Measurements from ENCODE around the gene HTR7. TPM values are rescaled to one million over a fixed set of nuclear protein-coding genes. Genes with fewer than 3 reads are reported as not detected.

HTR7 gene
- total RNA-seq, 1 donor from 2014 or later: 1.8 TPM

DNA sequence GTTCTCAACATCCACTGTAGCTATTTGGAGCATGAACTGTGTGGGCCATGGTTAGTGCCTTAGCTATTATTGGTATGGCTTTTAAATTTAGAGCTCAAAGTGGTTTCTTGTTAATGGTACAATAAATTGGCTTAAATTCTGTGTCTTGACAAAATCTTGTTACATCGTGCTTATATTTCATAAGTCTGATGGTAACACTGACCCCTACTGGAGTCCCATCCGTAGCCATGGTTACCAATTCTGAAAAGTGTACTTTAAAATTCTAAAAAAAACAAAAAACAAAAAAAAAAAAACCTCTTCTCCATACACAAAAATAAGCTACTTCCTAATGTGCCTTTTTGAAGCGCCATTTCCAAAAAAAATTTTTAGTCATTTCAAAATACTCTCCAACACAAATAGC, 7.6 kb upstream of the HTR7 start:
- H3K36me3 ChIP-seq: no peaks in the 10 kb centered on the region
- H3K4me3 ChIP-seq: no peak overlapping the region
- H3K27me3 ChIP-seq: no peaks in the 10 kb centered on the region
- H3K9me3 ChIP-seq: peaks cover 0 to 6% of the 10 kb centered on the region in 2 donors
- H3K27ac ChIP-seq: no peak overlapping the region
- no peak for DNase-seq (ENCODE audit: low spot score in 2 of 2)
- intact Hi-C loops (cut with DNase I): no loop called here
- peak in 2 of 3 experiments; percentile 19 to 26 for TF ChIP-seq CTCF (IDR thresholded peaks at IDR 0.05)
- H3K4me1 ChIP-seq: no peaks in the 10 kb centered on the region

DNA sequence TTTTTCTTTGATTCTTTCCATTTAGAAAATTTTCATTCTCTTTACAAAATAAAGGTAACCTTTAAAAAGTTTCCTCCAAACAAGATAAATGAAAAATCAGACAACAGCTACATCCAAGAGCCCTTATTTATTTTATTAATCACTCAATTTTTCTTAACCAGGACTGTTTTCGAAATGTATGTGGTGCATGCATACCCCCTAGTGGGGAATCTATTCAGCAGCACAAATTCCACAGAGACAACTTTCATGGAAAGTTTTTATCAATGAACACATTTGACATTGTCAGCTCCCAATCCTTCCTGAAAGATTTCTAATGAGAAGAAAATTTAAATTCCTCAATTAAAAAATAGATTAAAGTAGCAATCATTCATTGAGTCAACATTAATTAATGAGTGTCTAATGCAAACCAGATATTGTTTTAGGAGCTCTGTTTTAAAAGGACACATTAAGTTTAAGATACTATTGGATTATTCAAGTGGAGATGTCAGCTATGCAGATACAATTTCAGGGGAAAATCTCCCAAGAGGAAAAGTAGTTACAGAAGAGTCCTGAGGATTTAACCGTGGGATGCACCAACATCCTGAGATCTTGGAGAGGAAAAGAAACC, 5.2 kb upstream of the HTR7 start:
- no peak overlapping the region for H3K4me3 ChIP-seq
- no peaks in the 10 kb centered on the region for H3K27me3 ChIP-seq
- H3K27ac ChIP-seq: no peak overlapping the region
- H3K36me3 ChIP-seq: no peaks in the 10 kb centered on the region
- H3K4me1 ChIP-seq: no peaks in the 10 kb centered on the region
- no peak for DNase-seq (ENCODE audit: low spot score in 2 of 2)
- intact Hi-C loops (cut with DNase I): no loop called here
- H3K9me3 ChIP-seq: no peaks in the 10 kb centered on the region
- peak; percentile 42 to 71 (median 69) for TF ChIP-seq CTCF (IDR thresholded peaks at IDR 0.05)

DNA sequence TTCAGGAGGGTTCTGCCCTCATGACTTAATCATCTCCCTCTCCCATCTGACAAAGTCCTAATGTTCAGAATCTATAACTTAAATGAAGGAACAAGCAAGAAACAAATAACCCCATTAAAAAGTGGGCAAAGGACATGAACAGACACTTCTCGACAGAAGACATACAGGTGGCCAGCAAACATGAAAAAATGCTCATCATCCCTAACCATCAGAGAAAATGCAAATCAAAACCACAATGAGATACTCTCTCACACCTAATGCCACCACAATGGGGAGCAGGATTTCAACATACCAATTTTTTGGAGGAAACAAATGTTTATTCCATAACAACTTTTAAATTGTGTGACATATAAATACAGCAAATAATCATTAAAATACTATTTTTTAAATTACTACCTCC, 3.0 kb upstream of the HTR7 start:
- intact Hi-C loops (cut with DNase I): no loop called here
- no peak for TF ChIP-seq CTCF (IDR thresholded peaks at IDR 0.05)

DNA sequence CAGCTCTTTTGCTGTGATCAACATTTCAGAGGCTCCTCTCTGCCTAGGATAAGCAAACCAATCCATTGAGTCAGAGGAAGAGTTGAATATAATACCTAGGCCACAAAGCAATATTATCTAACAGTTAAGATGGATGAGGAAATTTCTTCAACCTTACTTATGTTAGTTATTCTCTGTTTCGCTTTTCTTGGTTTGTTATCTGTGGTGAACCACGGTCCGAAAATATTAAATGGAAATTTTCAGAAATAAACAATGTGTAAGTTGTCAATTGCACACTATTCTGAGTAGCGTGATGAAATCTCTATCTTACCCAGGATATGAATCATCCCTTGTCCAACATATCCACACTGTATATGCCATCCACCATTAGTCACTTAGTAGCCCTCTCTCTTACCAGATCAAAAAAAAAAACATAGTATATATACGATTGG, 1.5 kb upstream of the HTR7 start:
- Histone ChIP-seq H3K27ac (no peak overlapping the region), H3K27me3 (no peaks in the 10 kb centered on the region), H3K36me3 (no peaks in the 10 kb centered on the region), H3K9me3 (no peaks in the 10 kb centered on the region), H3K4me1 (peaks cover 0 to 5% of the 10 kb centered on the region in 2 donors), H3K4me3 (no peak overlapping the region)
- TF ChIP-seq CTCF (IDR thresholded peaks at IDR 0.05): no peak
- no peak for DNase-seq (ENCODE audit: low spot score in 2 of 2)
- intact Hi-C loops (cut with DNase I): loop anchor here (5.0 kb wide), 1 partner anchor 107 kb away; no protein-coding TSS in a partner anchor

More for the DNA sequence above, 3.0 kb upstream of the HTR7 start:
- Histone ChIP-seq H3K4me1 (peaks cover 0 to 5% of the 10 kb centered on the region in 2 donors), H3K4me3 (no peak overlapping the region), H3K9me3 (no peaks in the 10 kb centered on the region), H3K27ac (no peak overlapping the region), H3K36me3 (no peaks in the 10 kb centered on the region), H3K27me3 (no peaks in the 10 kb centered on the region)
- DNase-seq (ENCODE audit: low spot score in 2 of 2): no peak

- DNase-seq (ENCODE audit: low spot score in 2 of 2): no peak
- intact Hi-C loops (cut with DNase I): loop anchor here (5.0 kb wide), 1 partner anchor 106 kb away; no protein-coding TSS in a partner anchor
- Histone ChIP-seq H3K4me3 (peak overlapping the region; percentile 71 to 85), H3K4me1 (peaks cover 0 to 5% of the 10 kb centered on the region in 2 donors), H3K27me3 (no peaks in the 10 kb centered on the region), H3K9me3 (no peaks in the 10 kb centered on the region), H3K36me3 (no peaks in the 10 kb centered on the region), H3K27ac (peak overlapping the region; percentile 56 to 77)
- no peak for TF ChIP-seq CTCF (IDR thresholded peaks at IDR 0.05)
These were observed 676 bp upstream of the HTR7 start for GRCh38 chr10:90858461-90858968.

Measured in ascending aorta (tissue), 2 donors.